Panc1 (cell line): ENCODE data around the gene ARHGAP18. TPM values are rescaled to one million over a fixed set of nuclear protein-coding genes. Genes with fewer than 3 reads are reported as not detected.
A peak's percentile ranks its signal among the peaks of the same experiment; 100 is the strongest.

Experiments
- ATAC-seq: fragments of 200-7000 bp; cut with Tn5 transposase; 2 replicates; pipeline ENCODE4 v1.9.1; 2020; ENCODE audit warnings: mild to moderate bottlenecking, moderate library complexity
- Bru-seq: library from RNA; stranded (reverse); fragments of 400-500 nt; gene quantifications from one replicate; lab custom pipeline; 2021; lab: Mats Ljungman, UMichigan
- BruChase-seq, 2 experiments: library from RNA; stranded (reverse); fragments of 400-500 nt; gene quantifications; one replicate each; lab custom pipeline; 2021; lab: Mats Ljungman, UMichigan
- BruUV-seq: library from RNA; stranded (reverse); fragments of 400-500 nt; replicated peaks from 2 replicates; lab custom pipeline; 2021; lab: Mats Ljungman, UMichigan
- CTCF ChIA-PET: fragments of 300-600 bp; sonication (Branson Sonifier 250); formaldehyde crosslinking; loops from one replicate; lab custom pipeline; 2022; ENCODE audit warnings: antibody characterized with exemption; lab: Charles Lee
- POLR2A ChIA-PET: fragments of 300-600 bp; sonication (Branson Sonifier 250); formaldehyde crosslinking; loops from one replicate; lab custom pipeline; 2022; ENCODE audit warnings: antibody characterized with exemption; lab: Charles Lee
- DNase-seq: peaks from one replicate; pipeline ENCODE4 v3.0.0-alpha.2; 2010; ENCODE audit warnings: low read depth, low spot score
- H3K27ac ChIP-seq: 2 replicates; pipeline ENCODE4 v1.5.1; 2011; ENCODE audit warnings: mild to moderate bottlenecking, low read length, inconsistent platforms
- H3K27me3 ChIP-seq: fragments of 200-500 bp; sonication (Bioruptor generic); 2 replicates; pipeline ENCODE4 v1.6.0; 2014; ENCODE audit warnings: low read length, inconsistent platforms; ENCODE audit not compliant: control insufficient read depth, insufficient read depth
- H3K36me3 ChIP-seq: fragments of 200-500 bp; sonication (Bioruptor generic); 2 replicates; pipeline ENCODE4 v1.5.1; 2014; ENCODE audit warnings: inconsistent platforms, mild to moderate bottlenecking, low read length, moderate library complexity; ENCODE audit not compliant: control insufficient read depth, insufficient read depth
- H3K4me1 ChIP-seq: 2 replicates; pipeline ENCODE4 v1.5.1; 2011; ENCODE audit warnings: inconsistent platforms, mild to moderate bottlenecking, low read length, moderate library complexity; ENCODE audit not compliant: control insufficient read depth, insufficient read depth
- H3K4me3 ChIP-seq, 2 experiments: 2 replicates each; pipeline ENCODE4 v1.5.1; 2011 to 2012; ENCODE audit warnings: low read depth in 2 of 2, low read length in 2 of 2, mild to moderate bottlenecking in 2 of 2, inconsistent platforms in 1 of 2, moderate library complexity in 1 of 2
- H3K9me3 ChIP-seq: fragments of 200-500 bp; sonication (Bioruptor generic); 2 replicates; pipeline ENCODE4 v1.5.1; 2014; ENCODE audit warnings: low read depth, mild to moderate bottlenecking, inconsistent platforms, low read length, moderate library complexity; ENCODE audit not compliant: control insufficient read depth, insufficient read depth
- POLR2AphosphoS5 ChIP-seq: IDR thresholded peaks from 2 replicates; pipeline ENCODE4 v1.6.1; 2012; ENCODE audit warnings: mild to moderate bottlenecking, low read depth, low read length, moderate library complexity
- SIN3A ChIP-seq: IDR thresholded peaks from 2 replicates; pipeline ENCODE4 v1.6.1; 2012; ENCODE audit warnings: low read depth, mild to moderate bottlenecking, low read length, moderate library complexity, borderline replicate concordance; ENCODE audit not compliant: insufficient read depth
- TCF7L2 ChIP-seq: IDR thresholded peaks from 2 replicates; pipeline ENCODE4 v1.6.1; 2011; ENCODE audit warnings: mild to moderate bottlenecking, low read depth, low read length, inconsistent platforms
- in situ Hi-C: cut with HindIII; loops from 2 replicates; pipeline ENCODE4 v1.10.0; 2016; ENCODE audit warnings: low sequenced_read_pairs, low pct_unique_long_range_greater_than_20kb
- intact Hi-C: fragments of 100-400 bp; cut with micrococcal nuclease; formaldehyde crosslinking; loops from one replicate; pipeline ENCODE4 v1.10.0; 2022; ENCODE audit not compliant: unreplicated experiment
- long read RNA-seq: library from polyadenylated mRNA; unstranded; transcript quantifications from one replicate; pipeline ENCODE4 v2.0.0, GENCODE V29; 2021; ENCODE audit not compliant: unreplicated experiment
- polyA plus RNA-seq: library from polyadenylated mRNA; unstranded; fragments of >200 nt; gene quantifications from one replicate; pipeline ENCODE4 v1.2.1, GENCODE V29; 2012; ENCODE audit warnings: missing spikeins; ENCODE audit not compliant: insufficient read length
- total RNA-seq: library from RNA; stranded (reverse); gene quantifications from one replicate; pipeline ENCODE4 v1.2.1, GENCODE V29; 2021; ENCODE audit not compliant: unreplicated experiment
- TF ChIP-seq, protein P1 (sequence below), 2 experiments: IDR thresholded peaks; 2 replicates each; pipeline ENCODE4 v1.6.1; 2011 to 2012; ENCODE audit warnings: low read depth in 2 of 2, control low read depth in 1 of 2, low read length in 1 of 2, mild to moderate bottlenecking in 1 of 2, moderate library complexity in 1 of 2; ENCODE audit not compliant: insufficient read depth in 1 of 2
- TF ChIP-seq, protein P2 (sequence below): fragments of 450-650 bp; IDR thresholded peaks from 2 replicates; pipeline ENCODE4 v1.5.1; 2017; ENCODE audit warnings: mild to moderate bottlenecking

Gene ARHGAP18, protein sequence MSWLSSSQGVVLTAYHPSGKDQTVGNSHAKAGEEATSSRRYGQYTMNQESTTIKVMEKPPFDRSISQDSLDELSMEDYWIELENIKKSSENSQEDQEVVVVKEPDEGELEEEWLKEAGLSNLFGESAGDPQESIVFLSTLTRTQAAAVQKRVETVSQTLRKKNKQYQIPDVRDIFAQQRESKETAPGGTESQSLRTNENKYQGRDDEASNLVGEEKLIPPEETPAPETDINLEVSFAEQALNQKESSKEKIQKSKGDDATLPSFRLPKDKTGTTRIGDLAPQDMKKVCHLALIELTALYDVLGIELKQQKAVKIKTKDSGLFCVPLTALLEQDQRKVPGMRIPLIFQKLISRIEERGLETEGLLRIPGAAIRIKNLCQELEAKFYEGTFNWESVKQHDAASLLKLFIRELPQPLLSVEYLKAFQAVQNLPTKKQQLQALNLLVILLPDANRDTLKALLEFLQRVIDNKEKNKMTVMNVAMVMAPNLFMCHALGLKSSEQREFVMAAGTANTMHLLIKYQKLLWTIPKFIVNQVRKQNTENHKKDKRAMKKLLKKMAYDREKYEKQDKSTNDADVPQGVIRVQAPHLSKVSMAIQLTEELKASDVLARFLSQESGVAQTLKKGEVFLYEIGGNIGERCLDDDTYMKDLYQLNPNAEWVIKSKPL
- total RNA-seq (11.6 TPM), Bru-seq, nascent RNA (percentile 61 among the genes with signal in this experiment), BruChase-seq, experiment 1, labeled RNA remaining after a 2-hour chase (percentile 53 among the genes with signal in this experiment), BruChase-seq, experiment 2, labeled RNA remaining after a 6-hour chase (percentile 62 among the genes with signal in this experiment)
- polyA plus RNA-seq: 1.6 TPM
- long read RNA-seq, full-length matches to known transcripts: 9 of 28 reads
- long read RNA-seq, partial matches to known transcripts: 11 of 28 reads
- long read RNA-seq, other reads (novel, unspliced or antisense): 8 of 28 reads

DNA sequence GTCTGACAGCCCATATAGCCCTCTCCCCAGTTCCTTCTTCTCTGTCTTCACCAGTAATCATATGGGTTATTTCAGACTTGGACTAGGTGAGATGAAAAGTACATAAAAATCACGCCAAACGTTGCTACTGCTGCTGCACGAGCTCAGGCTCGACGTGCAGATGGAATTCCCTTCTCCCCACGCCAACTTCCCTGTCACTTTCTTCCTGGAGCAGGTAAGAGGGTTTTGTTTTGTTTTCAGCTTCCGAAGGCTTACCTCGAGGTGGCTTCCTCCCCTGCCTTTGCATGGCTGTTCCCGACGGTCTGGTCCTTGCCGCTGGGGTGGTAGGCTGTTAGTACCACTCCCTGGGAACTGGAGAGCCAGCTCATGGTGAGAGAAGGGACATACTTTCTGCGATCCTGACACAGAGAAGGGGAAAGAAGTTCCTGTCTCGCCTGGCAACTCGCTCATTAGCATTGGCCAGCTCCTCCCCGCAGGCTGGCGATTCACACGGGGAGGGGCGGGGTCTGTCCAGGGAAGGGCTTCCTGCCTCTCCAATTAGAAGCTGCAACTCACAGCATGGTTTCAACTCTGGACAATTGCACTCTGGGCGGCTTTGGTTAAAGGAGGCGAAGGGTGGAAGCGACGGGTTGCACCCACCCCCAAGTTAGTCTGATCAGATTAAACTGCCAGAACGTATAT, at the start of gene ARHGAP18:
Gene ARHGAP18, minus strand, starts transcription at position 409 of the 681 bp plus-strand sequence. Its CDS starts 41 bp downstream, at position 368.
- CTCF ChIA-PET: no interaction called here
- intact Hi-C loops (no loop called here), in situ Hi-C loops (no loop called here)
- no peaks in the 10 kb centered on the region; the same call in 1 of the 2 replicates for H3K36me3 ChIP-seq
- H3K4me3 ChIP-seq: peak within 1 kb of the TSS; percentile 63 to 72
- H3K27ac ChIP-seq: peak within 1 kb of the TSS; percentile 82
- no peaks in the 10 kb centered on the region for H3K27me3 ChIP-seq
- DNase-seq (peak; percentile 72), ATAC-seq (peak; percentile 99)
- peaks cover 3% of the 10 kb centered on the region; the same call in 1 of the 2 replicates for H3K4me1 ChIP-seq
- BruUV-seq: TSS peak; percentile 75
- TF ChIP-seq TCF7L2 (no peak), SIN3A (no peak), POLR2AphosphoS5 (no peak)
- TF ChIP-seq, protein P1, sequence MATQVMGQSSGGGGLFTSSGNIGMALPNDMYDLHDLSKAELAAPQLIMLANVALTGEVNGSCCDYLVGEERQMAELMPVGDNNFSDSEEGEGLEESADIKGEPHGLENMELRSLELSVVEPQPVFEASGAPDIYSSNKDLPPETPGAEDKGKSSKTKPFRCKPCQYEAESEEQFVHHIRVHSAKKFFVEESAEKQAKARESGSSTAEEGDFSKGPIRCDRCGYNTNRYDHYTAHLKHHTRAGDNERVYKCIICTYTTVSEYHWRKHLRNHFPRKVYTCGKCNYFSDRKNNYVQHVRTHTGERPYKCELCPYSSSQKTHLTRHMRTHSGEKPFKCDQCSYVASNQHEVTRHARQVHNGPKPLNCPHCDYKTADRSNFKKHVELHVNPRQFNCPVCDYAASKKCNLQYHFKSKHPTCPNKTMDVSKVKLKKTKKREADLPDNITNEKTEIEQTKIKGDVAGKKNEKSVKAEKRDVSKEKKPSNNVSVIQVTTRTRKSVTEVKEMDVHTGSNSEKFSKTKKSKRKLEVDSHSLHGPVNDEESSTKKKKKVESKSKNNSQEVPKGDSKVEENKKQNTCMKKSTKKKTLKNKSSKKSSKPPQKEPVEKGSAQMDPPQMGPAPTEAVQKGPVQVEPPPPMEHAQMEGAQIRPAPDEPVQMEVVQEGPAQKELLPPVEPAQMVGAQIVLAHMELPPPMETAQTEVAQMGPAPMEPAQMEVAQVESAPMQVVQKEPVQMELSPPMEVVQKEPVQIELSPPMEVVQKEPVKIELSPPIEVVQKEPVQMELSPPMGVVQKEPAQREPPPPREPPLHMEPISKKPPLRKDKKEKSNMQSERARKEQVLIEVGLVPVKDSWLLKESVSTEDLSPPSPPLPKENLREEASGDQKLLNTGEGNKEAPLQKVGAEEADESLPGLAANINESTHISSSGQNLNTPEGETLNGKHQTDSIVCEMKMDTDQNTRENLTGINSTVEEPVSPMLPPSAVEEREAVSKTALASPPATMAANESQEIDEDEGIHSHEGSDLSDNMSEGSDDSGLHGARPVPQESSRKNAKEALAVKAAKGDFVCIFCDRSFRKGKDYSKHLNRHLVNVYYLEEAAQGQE (IDR thresholded peaks at IDR 0.05; ENCODE audit: insufficient read depth in 1 of 2, low read depth in 2 of 2, low read length in 1 of 2): no peak
- TF ChIP-seq, protein P2, sequence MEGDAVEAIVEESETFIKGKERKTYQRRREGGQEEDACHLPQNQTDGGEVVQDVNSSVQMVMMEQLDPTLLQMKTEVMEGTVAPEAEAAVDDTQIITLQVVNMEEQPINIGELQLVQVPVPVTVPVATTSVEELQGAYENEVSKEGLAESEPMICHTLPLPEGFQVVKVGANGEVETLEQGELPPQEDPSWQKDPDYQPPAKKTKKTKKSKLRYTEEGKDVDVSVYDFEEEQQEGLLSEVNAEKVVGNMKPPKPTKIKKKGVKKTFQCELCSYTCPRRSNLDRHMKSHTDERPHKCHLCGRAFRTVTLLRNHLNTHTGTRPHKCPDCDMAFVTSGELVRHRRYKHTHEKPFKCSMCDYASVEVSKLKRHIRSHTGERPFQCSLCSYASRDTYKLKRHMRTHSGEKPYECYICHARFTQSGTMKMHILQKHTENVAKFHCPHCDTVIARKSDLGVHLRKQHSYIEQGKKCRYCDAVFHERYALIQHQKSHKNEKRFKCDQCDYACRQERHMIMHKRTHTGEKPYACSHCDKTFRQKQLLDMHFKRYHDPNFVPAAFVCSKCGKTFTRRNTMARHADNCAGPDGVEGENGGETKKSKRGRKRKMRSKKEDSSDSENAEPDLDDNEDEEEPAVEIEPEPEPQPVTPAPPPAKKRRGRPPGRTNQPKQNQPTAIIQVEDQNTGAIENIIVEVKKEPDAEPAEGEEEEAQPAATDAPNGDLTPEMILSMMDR: no peak
- POLR2A ChIA-PET: interaction anchor here (0.9 kb wide), 1 partner anchor 32 kb away, joined by 5 read pairs; no protein-coding TSS in a partner anchor
- H3K9me3 ChIP-seq: no peaks in the 10 kb centered on the region

DNA sequence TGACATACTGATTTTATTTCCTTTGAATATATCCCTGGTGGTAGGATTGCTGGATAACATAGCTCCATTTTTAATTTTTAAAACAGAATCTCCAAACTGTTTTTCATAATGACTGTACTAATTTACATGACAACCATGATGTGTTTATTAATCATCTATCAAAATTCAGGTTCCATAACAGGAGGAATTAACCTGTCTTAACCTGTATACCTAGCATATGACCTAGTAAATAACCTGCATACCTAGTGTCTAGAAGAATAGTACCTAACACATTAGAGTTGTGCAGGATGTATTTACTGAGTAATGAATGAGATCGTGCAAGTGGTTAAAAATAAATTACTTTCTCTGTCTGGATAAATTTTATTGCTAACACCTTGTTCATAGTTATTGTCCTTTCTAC, 45.8 kb upstream of the ARHGAP18 start:
- ATAC-seq: no peak

More for the DNA sequence above, 45.8 kb upstream of the ARHGAP18 start:
- TF ChIP-seq TCF7L2 (no peak), SIN3A (no peak)
- no peaks in the 10 kb centered on the region for H3K36me3 ChIP-seq
- H3K27ac ChIP-seq: no peak overlapping the region
- H3K4me1 ChIP-seq: no peaks in the 10 kb centered on the region
- intact Hi-C loops (no loop called here), in situ Hi-C loops (no loop called here)
- H3K27me3 ChIP-seq: no peaks in the 10 kb centered on the region
- H3K4me3 ChIP-seq: no peak overlapping the region
- no peaks in the 10 kb centered on the region for H3K9me3 ChIP-seq
- BruUV-seq: no TSS peak
- POLR2A ChIA-PET: no interaction called here
- no peak for DNase-seq
- CTCF ChIA-PET: no interaction called here
